ENCODE data around the gene PSMA5.

GRCh38 chr1:109466125-109466451 lies 39.8 kb upstream of the PSMA5 start:
- no peak for TF ChIP-seq CTCF (IDR thresholded peaks at IDR 0.05)
- no peak for TF ChIP-seq ZFX (IDR thresholded peaks at IDR 0.05; ENCODE audit: borderline replicate concordance)

All from 22Rv1 (cell line).